Gastroesophageal sphincter (tissue), 4 donors: ENCODE data around the gene HOXC12. TPM values are rescaled to one million over a fixed set of nuclear protein-coding genes. Genes with fewer than 3 reads are reported as not detected.

Experiments used
- ATAC-seq: fragments of 150-250 bp; one replicate; pipeline ENCODE4 v1.9.1; 2016; ENCODE audit warnings: mild to moderate bottlenecking, moderate library complexity
- H3K27ac ChIP-seq, 4 donors: fragments of 200-600 bp; sonication (generic) in 3 of 4; 1 replicate in 3 of 4; 2 replicates in 1 of 4; pipeline ENCODE4 v1.5.1; 2016 to 2019
- H3K27me3 ChIP-seq: fragments of 200-600 bp; sonication (generic); one replicate; pipeline ENCODE4 v1.5.1; 2019
- H3K36me3 ChIP-seq, 2 donors: fragments of 200-600 bp; sonication (generic); one replicate each; pipeline ENCODE4 v1.5.1; 2019; ENCODE audit warnings: control low read depth in 1 of 2
- H3K4me1 ChIP-seq, 3 donors: fragments of 200-600 bp; sonication (generic); 1 replicate in 2 of 3; 2 replicates in 1 of 3; pipeline ENCODE4 v1.5.1; 2016 to 2019; ENCODE audit warnings: control low read depth in 2 of 3
- H3K4me3 ChIP-seq, 2 donors: fragments of 200-600 bp; sonication (generic); one replicate each; pipeline ENCODE4 v1.5.1; 2019; ENCODE audit warnings: mild to moderate bottlenecking in 1 of 2, moderate library complexity in 1 of 2
- H3K9me3 ChIP-seq, 3 donors: fragments of 200-600 bp; sonication (generic); one replicate each; pipeline ENCODE4 v1.5.1; 2017 to 2019; ENCODE audit warnings: control low read depth in 2 of 3
- CTCF ChIP-seq, 4 experiments: fragments of 200-600 bp in 2 of 4; fragments of 450-650 bp in 2 of 4; sonication (generic) in 1 of 4; IDR thresholded peaks; one replicate each; pipeline ENCODE4 v1.5.1; 2017 to 2019; ENCODE audit warnings: antibody characterized with exemption in 4 of 4, mild to moderate bottlenecking in 2 of 4, moderate library complexity in 2 of 4
- EP300 ChIP-seq: sonication (generic); formaldehyde crosslinking; IDR thresholded peaks from one replicate; pipeline ENCODE4 v1.6.1; 2017; ENCODE audit warnings: antibody characterized with exemption, mild to moderate bottlenecking
- POLR2A ChIP-seq, 2 donors: fragments of 450-650 bp; IDR thresholded peaks; one replicate each; pipeline ENCODE4 v1.6.1; 2017; ENCODE audit warnings: antibody characterized with exemption in 2 of 2, mild to moderate bottlenecking in 2 of 2, moderate library complexity in 1 of 2
- POLR2AphosphoS5 ChIP-seq: sonication (generic); formaldehyde crosslinking; IDR thresholded peaks from one replicate; pipeline ENCODE4 v1.6.1; 2017; ENCODE audit warnings: antibody characterized with exemption
- WGBS, 2 donors: methylation state at CpG; one replicate each; pipeline ENCODE4 v1.1.5; 2018; ENCODE audit warnings: low coverage in 1 of 2; 5-methylcytosine and 5-hydroxymethylcytosine counted together
- total RNA-seq, 4 donors: library from RNA; depleted of rRNA; stranded (reverse); fragments of >200 nt; gene quantifications; one replicate each; pipeline ENCODE4 v1.1.0, GENCODE V29; 2016

The HOXC12 gene
- not detected for total RNA-seq

- Histone ChIP-seq H3K9me3 (peaks cover 0 to 6% (median 0%) of the 10 kb centered on the region in 3 donors), H3K4me1 (peaks cover 0 to 32% (median 10%) of the 10 kb centered on the region in 3 donors), H3K27me3 (peaks cover 100% of the 10 kb centered on the region), H3K27ac (no peak within 1 kb of the TSS), H3K36me3 (no peaks in the 10 kb centered on the region), H3K4me3 (no peak within 1 kb of the TSS)
- WGBS, 2 donors: 0 to 5% methylated on average over 1 to 14 of the region's 20 CpGs
- ATAC-seq: no peak
- TF ChIP-seq CTCF (IDR thresholded peaks at IDR 0.05) (no peak), POLR2AphosphoS5 (no peak), EP300 (no peak), POLR2A (IDR thresholded peaks at IDR 0.05) (no peak)
Measured at GRCh38 chr12:53954694-53955035, at the start of gene HOXC12. Gene HOXC12 (plus strand): TSS chr12:53954903. CDS start chr12:53954930, 27 bp downstream.

- TF ChIP-seq POLR2A (IDR thresholded peaks at IDR 0.05) (no peak), EP300 (no peak), CTCF (IDR thresholded peaks at IDR 0.05) (no peak), POLR2AphosphoS5 (no peak)
- Histone ChIP-seq H3K27me3 (peaks cover 76% of the 10 kb centered on the region), H3K9me3 (no peaks in the 10 kb centered on the region), H3K27ac (no peak overlapping the region), H3K4me3 (no peak overlapping the region), H3K36me3 (no peaks in the 10 kb centered on the region), H3K4me1 (no peaks in the 10 kb centered on the region)
- ATAC-seq: no peak
- WGBS, 2 donors: 40 to 63% methylated on average over 2 of the region's 3 CpGs
Measured at GRCh38 chr12:53907103-53907502, 47.6 kb upstream of the HOXC12 start.

- H3K4me3 ChIP-seq: no peak overlapping the region
- no peak overlapping the region for H3K27ac ChIP-seq
- 66 to 70% methylated on average over 4 to 5 of the region's 5 CpGs for WGBS, 2 donors
- H3K27me3 ChIP-seq: peaks cover 98% of the 10 kb centered on the region
- H3K4me1 ChIP-seq: no peaks in the 10 kb centered on the region
- H3K36me3 ChIP-seq: no peaks in the 10 kb centered on the region
- no peak for ATAC-seq
- H3K9me3 ChIP-seq: no peaks in the 10 kb centered on the region
- TF ChIP-seq POLR2AphosphoS5 (no peak), EP300 (no peak), POLR2A (IDR thresholded peaks at IDR 0.05) (no peak), CTCF (IDR thresholded peaks at IDR 0.05) (no peak)
Measured at GRCh38 chr12:53916788-53917655, 37.7 kb upstream of the HOXC12 start.

GRCh38 chr12:53924521-53925405 is 29.9 kb upstream of the HOXC12 start:
- Histone ChIP-seq H3K4me3 (no peak overlapping the region), H3K27ac (no peak overlapping the region), H3K9me3 (no peaks in the 10 kb centered on the region), H3K27me3 (peaks cover 100% of the 10 kb centered on the region), H3K4me1 (peaks cover 0 to 7% (median 0%) of the 10 kb centered on the region in 3 donors), H3K36me3 (no peaks in the 10 kb centered on the region)
- WGBS, 2 donors: 34 to 56% methylated on average over 2 of the region's 2 CpGs
- ATAC-seq: no peak
- TF ChIP-seq POLR2AphosphoS5 (no peak), POLR2A (IDR thresholded peaks at IDR 0.05) (no peak), EP300 (no peak), CTCF (IDR thresholded peaks at IDR 0.05) (no peak)
